PC-9 (cell line): ENCODE measurements around the gene ALLC. TPM values are rescaled to one million over a fixed set of nuclear protein-coding genes. Genes with fewer than 3 reads are reported as not detected.

Experiments
- BruUV-seq: library from RNA; stranded (reverse); fragments of 400-500 nt; replicated peaks from 2 replicates; lab custom pipeline; 2021; lab: Mats Ljungman, UMichigan
- CTCF ChIA-PET: fragments of 300-600 bp; sonication (Branson Sonifier 250); formaldehyde crosslinking; loops from one replicate; lab custom pipeline; 2022; ENCODE audit warnings: antibody characterized with exemption; lab: Charles Lee
- POLR2A ChIA-PET: fragments of 300-600 bp; sonication (Branson Sonifier 250); formaldehyde crosslinking; loops from one replicate; lab custom pipeline; 2022; ENCODE audit warnings: antibody characterized with exemption; ENCODE audit not compliant: unreplicated experiment; lab: Charles Lee
- DNase-seq, 2 experiments: peaks; one replicate each; pipeline versions ENCODE4 v3.0.0 to v3.0.0-alpha.2; 2015 to 2022; ENCODE audit warnings: mixed read lengths in 1 of 2
- H2AFZ ChIP-seq: fragments of 200-600 bp; sonication (generic); 2 replicates; pipeline ENCODE4 v1.8.1; 2017; ENCODE audit warnings: antibody characterized with exemption
- H3F3A ChIP-seq: fragments of 200-600 bp; sonication (generic); 2 replicates; pipeline ENCODE4 v1.8.1; 2017; ENCODE audit warnings: antibody characterized with exemption, mild to moderate bottlenecking, low read depth; ENCODE audit not compliant: insufficient read depth
- H3K27ac ChIP-seq: fragments of 200-600 bp; sonication (generic); 2 replicates; pipeline ENCODE4 v1.6.1; 2016; ENCODE audit warnings: mixed run types
- H3K27me3 ChIP-seq: fragments of 200-600 bp; sonication (generic); 2 replicates; pipeline ENCODE4 v1.6.1; 2016; ENCODE audit warnings: low read depth, mixed run types; ENCODE audit not compliant: insufficient read depth
- H3K36me3 ChIP-seq: fragments of 200-600 bp; sonication (generic); 2 replicates; pipeline ENCODE4 v1.6.1; 2016; ENCODE audit warnings: low read depth, mixed run types
- H3K4me1 ChIP-seq: fragments of 200-600 bp; sonication (generic); replicated peaks from 2 replicates; pipeline ENCODE4 v1.6.1; 2016; ENCODE audit warnings: mixed run types; ENCODE audit not compliant: insufficient read depth
- H3K4me2 ChIP-seq: fragments of 200-600 bp; sonication (generic); 2 replicates; pipeline ENCODE4 v1.6.1; 2017; ENCODE audit warnings: mixed run types
- H3K4me3 ChIP-seq: fragments of 200-600 bp; sonication (generic); 2 replicates; pipeline ENCODE4 v1.6.1; 2016; ENCODE audit warnings: mixed run types
- H3K79me2 ChIP-seq: fragments of 200-600 bp; sonication (generic); 2 replicates; pipeline ENCODE4 v1.6.1; 2017; ENCODE audit warnings: low read depth, mixed run types
- H3K9me2 ChIP-seq: fragments of 200-600 bp; sonication (generic); 2 replicates; pipeline ENCODE4 v1.8.1; 2017; ENCODE audit warnings: mild to moderate bottlenecking; ENCODE audit not compliant: insufficient read depth
- H3K9me3 ChIP-seq: fragments of 200-600 bp; sonication (generic); 2 replicates; pipeline ENCODE4 v1.8.1; 2016; ENCODE audit warnings: low read depth; ENCODE audit not compliant: insufficient read depth
- H4K20me1 ChIP-seq: fragments of 200-600 bp; sonication (generic); 2 replicates; pipeline ENCODE4 v1.8.1; 2017; ENCODE audit not compliant: insufficient read depth
- EZH2 ChIP-seq: fragments of 200-600 bp; sonication (generic); IDR thresholded peaks from 2 replicates; pipeline ENCODE4 v1.8.0; 2017; ENCODE audit warnings: antibody characterized with exemption, low read depth
- intact Hi-C: fragments of 100-400 bp; cut with micrococcal nuclease; formaldehyde crosslinking; loops from one replicate; pipeline ENCODE4 v1.10.0; 2022; ENCODE audit not compliant: unreplicated experiment
- total RNA-seq: library from RNA; stranded (reverse); gene quantifications from 2 replicates; pipeline ENCODE4 v1.2.3, GENCODE V29; 2021
- TF ChIP-seq, protein P1 (sequence below): fragments of 200-600 bp; sonication (generic); conservative IDR thresholded peaks from 2 replicates; pipeline ENCODE4 v1.6.1; 2017; ENCODE audit warnings: mixed run types, antibody characterized with exemption, mild to moderate bottlenecking, moderate library complexity

Gene ALLC
- total RNA-seq, 1 experiment from 2014 or later, result not detected

- H3K4me2 ChIP-seq, result no peak overlapping the region
- H3K9me3 ChIP-seq, result no peaks in the 10 kb centered on the region
- intact Hi-C loops, result no loop called here
- ChIA-PET CTCF (no interaction called here), POLR2A (no interaction called here)
- no peak for DNase-seq
- no peak overlapping the region for H2AFZ ChIP-seq
- H3K4me1 ChIP-seq, result no peaks in the 10 kb centered on the region
- no peaks in the 10 kb centered on the region for H3K9me2 ChIP-seq
- H3F3A ChIP-seq, result no peaks in the 10 kb centered on the region
- H3K27me3 ChIP-seq, result peaks cover 96% of the 10 kb centered on the region
- no peaks in the 10 kb centered on the region for H4K20me1 ChIP-seq
- no peaks in the 10 kb centered on the region for H3K79me2 ChIP-seq
- no TSS peak for BruUV-seq
- no peak overlapping the region for H3K4me3 ChIP-seq
- no peak for TF ChIP-seq EZH2
- TF ChIP-seq, protein P1, sequence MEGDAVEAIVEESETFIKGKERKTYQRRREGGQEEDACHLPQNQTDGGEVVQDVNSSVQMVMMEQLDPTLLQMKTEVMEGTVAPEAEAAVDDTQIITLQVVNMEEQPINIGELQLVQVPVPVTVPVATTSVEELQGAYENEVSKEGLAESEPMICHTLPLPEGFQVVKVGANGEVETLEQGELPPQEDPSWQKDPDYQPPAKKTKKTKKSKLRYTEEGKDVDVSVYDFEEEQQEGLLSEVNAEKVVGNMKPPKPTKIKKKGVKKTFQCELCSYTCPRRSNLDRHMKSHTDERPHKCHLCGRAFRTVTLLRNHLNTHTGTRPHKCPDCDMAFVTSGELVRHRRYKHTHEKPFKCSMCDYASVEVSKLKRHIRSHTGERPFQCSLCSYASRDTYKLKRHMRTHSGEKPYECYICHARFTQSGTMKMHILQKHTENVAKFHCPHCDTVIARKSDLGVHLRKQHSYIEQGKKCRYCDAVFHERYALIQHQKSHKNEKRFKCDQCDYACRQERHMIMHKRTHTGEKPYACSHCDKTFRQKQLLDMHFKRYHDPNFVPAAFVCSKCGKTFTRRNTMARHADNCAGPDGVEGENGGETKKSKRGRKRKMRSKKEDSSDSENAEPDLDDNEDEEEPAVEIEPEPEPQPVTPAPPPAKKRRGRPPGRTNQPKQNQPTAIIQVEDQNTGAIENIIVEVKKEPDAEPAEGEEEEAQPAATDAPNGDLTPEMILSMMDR, result no peak
- H3K27ac ChIP-seq, result no peak overlapping the region
- no peaks in the 10 kb centered on the region for H3K36me3 ChIP-seq
These were observed 89.8 kb downstream of the ALLC start for GRCh38 chr2:3747826-3748225.

GRCh38 chr2:3749201-3749600 lies 91.2 kb downstream of the ALLC start:
- no peak overlapping the region for H2AFZ ChIP-seq
- H3K27ac ChIP-seq, result no peak overlapping the region
- H3K9me3 ChIP-seq, result no peaks in the 10 kb centered on the region
- H4K20me1 ChIP-seq, result no peaks in the 10 kb centered on the region
- H3K79me2 ChIP-seq, result no peaks in the 10 kb centered on the region
- H3K36me3 ChIP-seq, result no peaks in the 10 kb centered on the region
- ChIA-PET POLR2A (no interaction called here), CTCF (interaction anchor here (0.6 kb wide), 1 partner anchor 21 kb away, joined by 3 read pairs; no protein-coding TSS in a partner anchor)
- no peak for TF ChIP-seq EZH2
- TF ChIP-seq, protein P1, result no peak
- no peak overlapping the region for H3K4me2 ChIP-seq
- H3F3A ChIP-seq, result no peaks in the 10 kb centered on the region
- intact Hi-C loops, result no loop called here
- no peaks in the 10 kb centered on the region for H3K4me1 ChIP-seq
- H3K9me2 ChIP-seq, result no peaks in the 10 kb centered on the region
- BruUV-seq, result no TSS peak
- H3K4me3 ChIP-seq, result no peak overlapping the region
- no peak for DNase-seq
- H3K27me3 ChIP-seq, result peaks cover 88% of the 10 kb centered on the region

GRCh38 chr2:3751251-3751650 lies 93.3 kb downstream of the ALLC start:
- intact Hi-C loops, result no loop called here
- TF ChIP-seq EZH2, result no peak
- TF ChIP-seq, protein P1, result no peak
- Histone ChIP-seq H3K4me1 (no peaks in the 10 kb centered on the region), H4K20me1 (no peaks in the 10 kb centered on the region), H3K27me3 (peaks cover 68% of the 10 kb centered on the region), H3K27ac (no peak overlapping the region), H3K9me2 (no peaks in the 10 kb centered on the region), H3K4me2 (no peak overlapping the region), H2AFZ (no peak overlapping the region), H3K9me3 (no peaks in the 10 kb centered on the region), H3K79me2 (no peaks in the 10 kb centered on the region), H3F3A (peaks cover 12% of the 10 kb centered on the region; the same call in 1 of the 2 replicates), H3K4me3 (no peak overlapping the region), H3K36me3 (no peaks in the 10 kb centered on the region)
- no TSS peak for BruUV-seq
- no peak for DNase-seq
- ChIA-PET CTCF (no interaction called here), POLR2A (no interaction called here)
